Glomerular endothelial cell (primary cell): ENCODE measurements around the gene NUPR1. TPM values are rescaled to one million over a fixed set of nuclear protein-coding genes. Genes with fewer than 3 reads are reported as not detected.

Experiments used
- total RNA-seq: library from RNA; depleted of rRNA; stranded (reverse); fragments of >200 nt; gene quantifications from 2 replicates; pipeline ENCODE4 v1.2.3, GENCODE V29; 2015

NUPR1 gene
- total RNA-seq, 1 donor from 2014 or later: 0.23 TPM

Other genes starting within 250 kb of the NUPR1 start
- gene SBK1, start 246.4 kb downstream of the NUPR1 start, total RNA-seq: 0.23 and 0.53 TPM in 2 replicates
- 2.2 TPM in 1 of 2 replicates, not detected in the other for gene NPIPB6, start 175.5 kb downstream of the NUPR1 start, total RNA-seq
- gene EIF3CL, start 135.1 kb downstream of the NUPR1 start, total RNA-seq: 141 and 185 TPM in 2 replicates
- 0.34 TPM in 1 of 2 replicates, not detected in the other for gene NPIPB7, start 66.6 kb downstream of the NUPR1 start, total RNA-seq
- gene CLN3, start 46.9 kb downstream of the NUPR1 start, total RNA-seq: 16.9 and 17.1 TPM in 2 replicates
- not detected in 2 replicates for gene APOBR, start 44.3 kb downstream of the NUPR1 start, total RNA-seq
- gene IL27, start 32.1 kb downstream of the NUPR1 start, total RNA-seq: not detected in 2 replicates
- 9.2 and 14.3 TPM in 2 replicates for gene SGF29, start 14.9 kb upstream of the NUPR1 start, total RNA-seq
- not detected in 2 replicates for gene SULT1A2, start 58.1 kb upstream of the NUPR1 start, total RNA-seq
- 1.6 and 2.5 TPM in 2 replicates for gene SULT1A1, start 71.1 kb upstream of the NUPR1 start, total RNA-seq
- 0.12 TPM in 1 of 2 replicates, not detected in the other for gene NPIPB8, start 99.1 kb upstream of the NUPR1 start, total RNA-seq
- gene EIF3C, start 172.5 kb upstream of the NUPR1 start, total RNA-seq: 164 and 168 TPM in 2 replicates
- gene NPIPB9, start 212.8 kb upstream of the NUPR1 start, total RNA-seq: 0.92 and 2.0 TPM in 2 replicates